WERI-Rb-1 (cell line): Measurements from ENCODE around the gene IL17F.
"Not testable (repeated sequence)": the region's sequence is repeated elsewhere in the genome, so short reads cannot be mapped to it uniquely, and the experiment has no call there.

Experiments used
- DNase-seq: peaks from one replicate; pipeline ENCODE4 v3.0.0-alpha.2; 2020
- H3K27ac ChIP-seq: fragments of 250-450 bp; sonication (Bioruptor Pico); 2 replicates; pipeline ENCODE4 v1.5.1; 2020; ENCODE audit warnings: mild to moderate bottlenecking, moderate library complexity
- H3K27me3 ChIP-seq: fragments of 250-450 bp; sonication (Bioruptor Pico); 2 replicates; pipeline ENCODE4 v1.5.1; 2021; ENCODE audit warnings: mild to moderate bottlenecking, low read depth, moderate library complexity; ENCODE audit not compliant: insufficient read depth, severe bottlenecking
- H3K36me3 ChIP-seq: fragments of 250-450 bp; sonication (Bioruptor Pico); 2 replicates; pipeline ENCODE4 v1.5.1; 2020; ENCODE audit warnings: mild to moderate bottlenecking, moderate library complexity
- H3K4me3 ChIP-seq: 2 replicates; pipeline ENCODE4 v1.5.1; 2011; ENCODE audit warnings: low read depth, mild to moderate bottlenecking, control low read depth, low read length
- H3K9me3 ChIP-seq: fragments of 250-450 bp; sonication (Bioruptor Pico); 2 replicates; pipeline ENCODE4 v1.5.1; 2021; ENCODE audit warnings: mild to moderate bottlenecking, moderate library complexity; ENCODE audit not compliant: severe bottlenecking
- TF ChIP-seq, protein P1 (sequence below): IDR thresholded peaks from 2 replicates; pipeline ENCODE4 v1.5.1; 2011; ENCODE audit warnings: low read depth, mild to moderate bottlenecking, control low read depth, inconsistent platforms, low read length

The IL17F gene

GRCh38 chr6:52201046-52201445 is 43.3 kb downstream of the IL17F start:
- DNase-seq: no peak
- TF ChIP-seq, protein P1, sequence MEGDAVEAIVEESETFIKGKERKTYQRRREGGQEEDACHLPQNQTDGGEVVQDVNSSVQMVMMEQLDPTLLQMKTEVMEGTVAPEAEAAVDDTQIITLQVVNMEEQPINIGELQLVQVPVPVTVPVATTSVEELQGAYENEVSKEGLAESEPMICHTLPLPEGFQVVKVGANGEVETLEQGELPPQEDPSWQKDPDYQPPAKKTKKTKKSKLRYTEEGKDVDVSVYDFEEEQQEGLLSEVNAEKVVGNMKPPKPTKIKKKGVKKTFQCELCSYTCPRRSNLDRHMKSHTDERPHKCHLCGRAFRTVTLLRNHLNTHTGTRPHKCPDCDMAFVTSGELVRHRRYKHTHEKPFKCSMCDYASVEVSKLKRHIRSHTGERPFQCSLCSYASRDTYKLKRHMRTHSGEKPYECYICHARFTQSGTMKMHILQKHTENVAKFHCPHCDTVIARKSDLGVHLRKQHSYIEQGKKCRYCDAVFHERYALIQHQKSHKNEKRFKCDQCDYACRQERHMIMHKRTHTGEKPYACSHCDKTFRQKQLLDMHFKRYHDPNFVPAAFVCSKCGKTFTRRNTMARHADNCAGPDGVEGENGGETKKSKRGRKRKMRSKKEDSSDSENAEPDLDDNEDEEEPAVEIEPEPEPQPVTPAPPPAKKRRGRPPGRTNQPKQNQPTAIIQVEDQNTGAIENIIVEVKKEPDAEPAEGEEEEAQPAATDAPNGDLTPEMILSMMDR: no peak
- Histone ChIP-seq H3K36me3 (no peaks in the 10 kb centered on the region), H3K9me3 (peaks cover 19% of the 10 kb centered on the region), H3K4me3 (no peak overlapping the region), H3K27me3 (peaks cover 5% of the 10 kb centered on the region), H3K27ac (no peak overlapping the region)

- DNase-seq, H3K36me3 ChIP-seq, H3K27ac ChIP-seq, H3K27me3 ChIP-seq, H3K4me3 ChIP-seq: not testable (repeated sequence)
- peaks cover 19% of the 10 kb centered on the region for H3K9me3 ChIP-seq
Observed at GRCh38 chr6:52200088-52200487, 44.2 kb downstream of the IL17F start.

DNA sequence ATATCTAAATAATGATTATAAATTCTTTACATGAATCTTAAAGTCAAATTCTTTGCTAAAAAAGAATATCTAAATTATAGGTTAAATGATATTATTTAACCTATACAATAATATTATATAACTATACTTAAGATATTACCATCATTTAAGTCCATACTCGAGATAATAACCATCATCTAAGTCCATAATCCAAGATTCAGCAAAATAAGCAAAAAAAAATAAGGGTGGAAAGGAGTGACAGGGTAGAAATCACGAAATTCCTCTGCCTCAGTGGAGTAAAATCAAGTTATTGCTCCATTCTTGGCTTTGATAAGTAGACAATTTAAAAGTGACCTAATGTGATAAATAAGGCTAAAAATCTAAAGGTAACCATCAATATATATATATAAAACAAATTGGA is 48.4 kb downstream of the IL17F start:
- no peaks in the 10 kb centered on the region for H3K27me3 ChIP-seq
- H3K4me3 ChIP-seq: no peak overlapping the region
- no peak overlapping the region for H3K27ac ChIP-seq
- DNase-seq: no peak
- H3K36me3 ChIP-seq: no peaks in the 10 kb centered on the region
- H3K9me3 ChIP-seq: peaks cover 13% of the 10 kb centered on the region
- TF ChIP-seq, protein P1: no peak

GRCh38 chr6:52191824-52192223 is 52.5 kb downstream of the IL17F start:
- TF ChIP-seq, protein P1: no peak
- Histone ChIP-seq H3K36me3 (no peaks in the 10 kb centered on the region), H3K27me3 (peaks cover 8% of the 10 kb centered on the region), H3K27ac (no peak overlapping the region), H3K9me3 (no peaks in the 10 kb centered on the region), H3K4me3 (no peak overlapping the region)
- no peak for DNase-seq

DNA sequence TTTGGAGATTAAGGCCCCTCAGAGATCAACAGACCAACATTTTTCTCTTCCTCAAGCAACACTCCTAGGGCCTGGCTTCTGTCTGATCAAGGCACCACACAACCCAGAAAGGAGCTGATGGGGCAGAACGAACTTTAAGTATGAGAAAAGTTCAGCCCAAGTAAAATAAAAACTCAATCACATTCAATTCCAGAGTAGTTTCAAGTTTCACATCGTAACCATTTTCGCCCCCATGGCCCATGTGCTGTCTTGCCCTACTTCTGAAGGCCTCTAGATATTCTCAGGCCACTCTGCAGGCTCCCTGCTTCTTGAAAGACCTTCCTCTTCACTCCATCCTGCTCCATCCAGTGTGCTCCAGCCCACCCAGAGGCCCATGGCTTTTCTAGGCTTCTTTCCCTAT is 53.9 kb downstream of the IL17F start:
- Histone ChIP-seq H3K36me3 (no peaks in the 10 kb centered on the region), H3K9me3 (no peaks in the 10 kb centered on the region), H3K27me3 (peaks cover 12% of the 10 kb centered on the region), H3K4me3 (no peak overlapping the region), H3K27ac (no peak overlapping the region)
- TF ChIP-seq, protein P1: no peak
- no peak for DNase-seq

GRCh38 chr6:52189974-52190373 is 54.3 kb downstream of the IL17F start:
- Histone ChIP-seq H3K4me3 (no peak overlapping the region), H3K27ac (no peak overlapping the region), H3K27me3 (peaks cover 12% of the 10 kb centered on the region), H3K9me3 (no peaks in the 10 kb centered on the region), H3K36me3 (no peaks in the 10 kb centered on the region)
- TF ChIP-seq, protein P1: no peak
- no peak for DNase-seq
